HPDE6-E6E7 (cell line): ENCODE data around the gene COL4A2.
A peak's percentile ranks its signal among the peaks of the same experiment; 100 is the strongest.

ENCODE experiments used
- DNase-seq: peaks from one replicate; pipeline ENCODE4 v3.0.0; 2011; ENCODE audit warnings: missing footprints; ENCODE audit errors: extremely low spot score

COL4A2 gene

GRCh38 chr13:110533771-110534670 lies 226.9 kb downstream of the COL4A2 start:
- DNase-seq: no peak

GRCh38 chr13:110535526-110535925 lies 228.4 kb downstream of the COL4A2 start:
- no peak for DNase-seq

DNA sequence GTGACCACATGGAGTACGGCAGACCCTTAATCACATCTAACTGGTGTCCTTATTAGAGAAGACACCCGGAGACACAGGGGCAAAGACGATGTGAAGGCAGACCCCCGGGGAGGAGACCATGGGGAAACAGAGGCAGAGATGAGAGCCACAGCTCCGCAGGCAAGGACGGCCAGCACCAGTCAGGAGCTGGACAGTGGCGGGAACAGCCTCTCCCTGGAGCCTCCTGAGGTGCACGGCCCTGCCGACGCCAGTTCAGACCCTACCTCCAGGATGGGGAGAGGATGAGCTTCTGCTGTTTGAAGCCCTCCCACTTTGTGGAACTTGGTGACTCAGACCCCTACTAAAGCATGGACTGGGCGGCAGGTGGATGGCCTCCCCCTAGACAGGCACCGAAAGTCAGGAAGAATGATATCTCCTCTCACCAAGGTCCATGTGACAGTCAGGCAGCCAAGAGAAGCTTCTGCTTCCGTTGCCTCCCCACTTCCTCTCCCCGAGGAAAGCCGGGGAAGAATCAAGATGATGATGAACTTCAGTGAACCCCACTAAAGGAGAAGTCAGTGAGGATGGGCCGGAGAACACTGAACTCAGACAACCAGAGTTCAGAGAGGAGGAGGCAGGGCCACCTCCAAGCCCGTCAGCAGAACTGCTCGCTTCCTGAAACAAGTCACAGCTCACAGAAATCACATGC lies 229.1 kb downstream of the COL4A2 start:
- DNase-seq: no peak

DNA sequence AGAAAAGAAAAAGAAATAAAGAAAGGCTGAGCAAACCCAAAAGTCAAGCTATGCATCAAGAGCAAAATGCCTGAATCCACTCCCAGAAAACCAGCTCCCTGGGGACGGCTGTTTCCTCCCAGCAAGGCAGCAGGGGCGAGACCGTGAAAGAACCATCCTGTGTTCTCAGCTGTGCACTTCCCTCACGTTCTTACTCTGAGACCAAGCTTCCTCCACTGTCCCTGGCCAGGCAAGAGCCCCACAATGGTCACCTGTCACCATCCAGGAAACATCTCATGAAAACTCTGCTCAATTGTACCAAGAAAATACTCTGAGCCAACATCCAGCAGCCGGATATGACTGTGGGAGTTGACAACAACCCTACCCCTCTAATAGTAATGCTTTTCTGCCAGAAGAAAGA lies 231.5 kb downstream of the COL4A2 start:
- DNase-seq: no peak

GRCh38 chr13:110539894-110540293 lies 232.8 kb downstream of the COL4A2 start:
- DNase-seq: no peak

- DNase-seq: no peak
Measured at GRCh38 chr13:110540871-110541525, 233.9 kb downstream of the COL4A2 start.

DNA sequence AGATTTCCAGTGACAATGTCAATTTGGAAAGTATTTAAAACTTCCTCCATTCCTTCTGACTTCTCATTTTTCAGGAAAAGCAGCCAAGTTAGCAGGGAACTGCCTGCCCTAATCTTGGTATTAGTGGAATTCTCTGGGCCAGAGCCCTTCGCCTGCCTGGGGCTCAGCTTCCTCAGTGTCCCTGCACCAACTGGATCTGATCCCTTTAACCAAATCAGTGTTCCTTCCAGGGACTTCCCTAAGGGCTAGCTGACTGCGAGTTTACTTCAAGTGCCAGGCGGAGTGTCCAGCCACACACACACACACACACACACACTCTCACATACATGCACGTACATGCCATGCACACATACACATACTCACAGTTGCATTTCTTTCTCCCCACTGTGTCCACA lies 234.4 kb downstream of the COL4A2 start:
- DNase-seq: no peak

GRCh38 chr13:110542169-110542796 lies 235.2 kb downstream of the COL4A2 start:
- DNase-seq: no peak

DNA sequence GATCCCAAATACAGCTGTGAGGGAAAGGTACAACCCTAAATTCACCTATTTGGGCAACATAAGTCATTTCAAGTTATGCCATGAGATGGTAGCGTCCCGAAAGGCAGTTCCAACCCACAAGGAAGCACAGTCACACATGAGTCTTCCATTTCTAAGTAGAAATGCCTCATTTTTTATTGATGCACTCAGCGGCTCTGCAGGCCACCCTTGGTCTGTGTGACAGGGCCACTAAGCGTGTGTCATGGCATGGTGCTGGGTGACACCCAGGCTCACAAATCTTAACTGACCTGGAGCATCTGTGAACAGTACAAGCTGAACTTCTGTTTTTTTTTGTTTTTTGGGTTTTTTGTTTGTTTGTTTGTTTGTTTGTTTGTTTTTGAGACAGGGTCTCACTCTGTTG lies 239.3 kb downstream of the COL4A2 start:
- no peak for DNase-seq

DNA sequence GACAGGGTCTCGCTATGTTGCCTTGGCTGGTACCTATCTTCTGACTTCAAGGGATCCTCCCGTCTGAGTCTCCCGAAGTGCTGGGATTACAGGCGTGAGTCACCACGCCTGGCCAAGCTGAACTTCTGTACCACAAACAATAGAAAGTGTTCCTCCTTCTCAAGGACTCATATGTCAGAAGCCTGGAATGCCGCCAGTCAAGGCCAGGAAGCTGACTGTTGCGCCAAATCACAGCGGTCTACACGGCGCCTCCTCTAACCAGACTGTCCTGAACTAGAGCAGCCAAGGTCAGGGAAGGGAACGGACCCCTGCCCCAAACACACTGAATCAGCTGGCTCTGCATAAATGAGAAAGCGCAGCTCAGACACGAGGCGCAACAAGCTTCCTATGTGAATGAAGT lies 239.8 kb downstream of the COL4A2 start:
- DNase-seq: peak; percentile 97

DNA sequence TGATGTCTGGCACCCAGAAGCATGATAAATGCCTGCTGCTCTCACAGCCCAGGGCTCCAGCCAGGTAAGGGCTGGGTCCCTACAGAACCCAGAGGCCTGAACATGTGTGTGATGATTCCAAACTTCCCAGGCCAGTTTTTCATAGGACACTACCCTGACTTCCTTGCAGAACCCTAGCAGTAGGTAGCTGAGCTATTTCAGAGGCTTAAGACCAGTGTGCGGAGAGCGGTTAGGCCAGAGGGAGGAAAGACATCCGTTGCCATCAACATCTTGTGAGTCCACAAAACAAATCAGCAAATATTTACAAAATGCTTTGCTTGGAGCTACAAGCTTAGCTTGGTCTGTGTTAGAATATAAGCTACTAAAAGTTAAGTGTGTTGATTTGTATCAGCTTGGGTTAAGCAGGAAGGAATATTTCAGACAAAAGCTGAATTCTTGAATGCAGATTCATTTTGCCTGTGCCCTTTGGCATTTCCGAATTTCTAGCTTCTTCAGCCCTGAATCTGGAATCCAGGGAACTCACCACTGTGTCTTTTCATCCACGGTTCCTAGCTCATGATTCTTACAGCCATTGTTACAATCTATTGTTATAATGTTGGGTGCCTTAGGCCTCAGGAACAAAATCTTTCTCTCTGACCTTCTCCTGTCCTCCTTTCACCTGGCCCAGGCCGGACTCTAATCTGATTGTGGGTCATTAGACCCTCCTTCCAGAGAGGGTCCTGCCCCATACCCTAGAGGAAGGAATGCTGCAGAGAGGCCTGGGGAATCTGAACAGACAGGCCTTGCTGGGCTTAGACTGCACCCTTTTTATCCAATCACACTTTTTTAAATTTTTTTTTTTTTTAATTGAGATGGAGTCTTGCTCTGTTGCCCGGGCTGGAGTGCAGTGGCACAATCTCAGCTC lies 242.1 kb downstream of the COL4A2 start:
- DNase-seq: no peak

GRCh38 chr13:110549795-110550160 lies 242.7 kb downstream of the COL4A2 start:
- DNase-seq: no peak

DNA sequence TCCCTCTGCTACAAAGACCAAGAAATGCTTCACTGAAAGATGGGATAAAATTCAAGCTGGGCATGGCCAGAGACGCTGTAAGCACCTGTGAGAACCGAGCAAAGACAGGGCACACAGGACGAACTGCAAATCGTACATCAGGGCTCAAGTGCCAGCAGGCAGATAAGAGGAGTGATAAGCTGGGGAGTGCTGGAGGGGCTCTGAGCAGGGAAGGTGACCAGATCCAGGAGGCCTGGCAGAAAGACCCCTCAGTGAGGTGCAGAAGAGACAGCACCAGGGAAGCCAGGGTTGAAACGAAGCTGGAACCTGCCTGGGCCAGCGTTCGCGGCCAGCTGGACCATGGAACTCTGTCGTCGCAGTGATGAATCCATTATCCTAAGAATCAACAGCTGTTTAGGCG lies 244.2 kb downstream of the COL4A2 start:
- no peak for DNase-seq

- DNase-seq: no peak
Measured at GRCh38 chr13:110552767-110553166, 245.7 kb downstream of the COL4A2 start.

DNA sequence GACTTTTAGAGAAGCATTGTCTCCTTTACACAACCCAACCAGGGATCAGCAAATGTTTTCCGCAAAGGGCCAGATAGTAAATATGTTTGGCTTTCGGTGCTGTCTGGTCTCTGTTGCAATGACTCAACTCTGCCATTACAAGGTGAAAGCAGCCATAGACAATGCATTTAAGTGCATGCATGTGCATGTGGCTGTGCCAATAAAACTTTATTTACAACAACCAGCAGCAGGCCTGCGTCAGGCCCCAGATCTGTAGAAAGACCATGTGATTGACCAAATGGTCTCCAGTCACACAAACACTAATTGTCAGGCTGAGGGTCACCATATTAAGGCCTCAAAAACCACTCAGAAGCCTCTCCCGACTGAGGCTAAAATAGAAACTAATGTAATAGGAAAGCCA lies 246.3 kb downstream of the COL4A2 start:
- no peak for DNase-seq

- DNase-seq: no peak
Measured at GRCh38 chr13:110554227-110554836, 247.2 kb downstream of the COL4A2 start.

DNA sequence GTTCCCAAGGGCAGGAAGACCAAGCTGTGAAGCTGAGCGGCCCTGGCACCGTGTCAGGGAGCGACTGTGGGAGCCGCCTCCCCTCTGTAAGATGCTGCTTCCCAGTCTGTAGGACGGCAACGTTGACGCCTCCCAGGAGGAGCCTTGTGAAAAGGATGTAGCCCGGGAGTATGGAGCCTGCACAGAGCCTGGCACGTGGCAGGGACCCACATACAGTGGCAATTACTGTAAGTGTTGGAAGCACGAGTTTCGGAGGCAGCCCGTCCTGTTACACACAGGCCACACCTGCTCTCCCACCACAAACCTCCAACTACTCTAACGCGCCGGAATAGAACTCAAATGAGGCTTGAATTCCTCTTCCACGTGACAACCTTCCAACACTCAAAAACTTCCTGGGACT lies 247.9 kb downstream of the COL4A2 start:
- DNase-seq: no peak

- DNase-seq: no peak
Measured at GRCh38 chr13:110555601-110556223, 248.6 kb downstream of the COL4A2 start.

GRCh38 chr13:110556224-110556606 lies 249.1 kb downstream of the COL4A2 start:
- DNase-seq: no peak

DNA sequence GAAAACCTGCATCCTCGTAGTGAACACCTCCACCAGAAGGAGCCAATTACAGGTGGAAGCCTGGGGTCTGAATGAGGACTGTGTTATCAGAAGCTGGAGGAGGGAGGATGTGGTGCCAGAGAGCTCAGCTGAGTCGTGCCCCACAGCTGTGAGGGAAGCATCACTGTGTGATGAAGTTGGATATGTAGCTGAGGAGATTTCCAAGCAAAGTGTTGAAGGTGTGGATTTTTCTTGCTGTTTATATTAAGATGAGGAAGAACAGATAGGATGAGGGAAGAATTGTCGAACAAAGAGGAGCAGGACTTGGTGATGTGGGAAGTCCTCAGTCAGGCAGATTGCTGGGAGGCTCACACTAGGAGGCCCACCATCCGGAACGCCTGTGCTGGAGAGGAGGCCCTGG lies 250.0 kb downstream of the COL4A2 start:
- DNase-seq: no peak
